T-cell (primary cell): ENCODE data around the gene ITIH2. TPM values are rescaled to one million over a fixed set of nuclear protein-coding genes. Genes with fewer than 3 reads are reported as not detected.
"Not testable (repeated sequence)": the region's sequence is repeated elsewhere in the genome, so short reads cannot be mapped to it uniquely, and the experiment has no call there.

Source experiments
- ATAC-seq, 4 experiments: fragments of 200-7000 bp in 3 of 4; fragments of 150-1000 bp in 1 of 4; cut with Tn5 transposase; replicated peaks in 1 of 4; 1 replicate in 3 of 4; 2 replicates in 1 of 4; pipeline ENCODE4 v1.10.0; 2021; ENCODE audit warnings: moderate library complexity in 3 of 4, mild to moderate bottlenecking in 2 of 4, moderate number of reproducible peaks in 1 of 4
- CTCF ChIA-PET, 2 donors: fragments of 300-600 bp; sonication (Branson Sonifier 250); formaldehyde crosslinking; loops; one replicate each; lab custom pipeline; 2022; ENCODE audit warnings: antibody characterized with exemption in 2 of 2; lab: Charles Lee
- POLR2A ChIA-PET, 2 donors: fragments of 300-600 bp; sonication (Branson Sonifier 250); formaldehyde crosslinking; loops; one replicate each; lab custom pipeline; 2022; ENCODE audit warnings: antibody characterized with exemption in 2 of 2; lab: Charles Lee
- DNase-seq, 35 experiments: peaks; one replicate each; pipeline versions ENCODE4 v3.0.0 to v3.0.0-alpha.2; 2013 to 2023
- H3K27ac ChIP-seq: one replicate; pipeline ENCODE4 v1.5.1; 2013; ENCODE audit warnings: low read length
- H3K27me3 ChIP-seq, 2 experiments: replicated peaks in 1 of 2; 1 replicate in 1 of 2; 2 replicates in 1 of 2; pipeline versions ENCODE4 v1.6.1 to v1.7.0; 2013; ENCODE audit warnings: low read length in 1 of 2, mixed read lengths in 1 of 2; ENCODE audit not compliant: control insufficient read depth in 2 of 2, insufficient read depth in 2 of 2; ENCODE audit errors: extremely low read depth in 1 of 2
- H3K36me3 ChIP-seq, 2 donors: 1 replicate in 1 of 2; 2 replicates in 1 of 2; pipeline versions ENCODE4 v1.6.1 to v1.7.0; 2013; ENCODE audit warnings: low read length in 1 of 2; ENCODE audit not compliant: control insufficient read depth in 2 of 2, insufficient read depth in 1 of 2; ENCODE audit errors: extremely low read depth in 1 of 2
- H3K4me1 ChIP-seq, 2 experiments: 1 replicate in 1 of 2; 2 replicates in 1 of 2; pipeline versions ENCODE4 v1.6.1 to v1.7.0; 2013; ENCODE audit warnings: low read length in 2 of 2, mixed read lengths in 1 of 2; ENCODE audit not compliant: insufficient read depth in 2 of 2, control insufficient read depth in 1 of 2; ENCODE audit errors: extremely low read depth in 1 of 2
- H3K4me3 ChIP-seq, 2 donors: 1 replicate in 1 of 2; 2 replicates in 1 of 2; pipeline versions ENCODE4 v1.5.1 to v1.7.0; 2013; ENCODE audit warnings: mild to moderate bottlenecking in 2 of 2, low read length in 1 of 2, moderate library complexity in 1 of 2; ENCODE audit not compliant: control insufficient read depth in 1 of 2; ENCODE audit errors: extremely low read depth in 1 of 2
- H3K9me3 ChIP-seq: 2 replicates; pipeline ENCODE4 v1.7.0; 2013
- H3K27ac Mint-ChIP-seq, 2 donors: one replicate each; pipeline ENCODE4 v1.8.0; 2020 to 2021; ENCODE audit warnings: mild to moderate bottlenecking in 2 of 2, mixed read lengths in 2 of 2
- H3K27me3 Mint-ChIP-seq, 2 donors: one replicate each; pipeline ENCODE4 v1.8.0; 2021 to 2022; ENCODE audit warnings: mixed read lengths in 2 of 2
- H3K36me3 Mint-ChIP-seq: one replicate; pipeline ENCODE4 v1.8.0; 2021; ENCODE audit warnings: mixed read lengths
- H3K4me1 Mint-ChIP-seq, 3 donors: one replicate each; pipeline ENCODE4 v1.8.0; 2020 to 2022; ENCODE audit warnings: mixed read lengths in 3 of 3, mild to moderate bottlenecking in 1 of 3
- H3K4me3 Mint-ChIP-seq, 3 donors: one replicate each; pipeline ENCODE4 v1.8.0; 2020 to 2022; ENCODE audit warnings: mild to moderate bottlenecking in 3 of 3, mixed read lengths in 3 of 3, moderate library complexity in 3 of 3
- H3K9me3 Mint-ChIP-seq, 3 donors: one replicate each; pipeline ENCODE4 v1.8.0; 2020 to 2022; ENCODE audit warnings: mixed read lengths in 3 of 3
- WGBS: methylation state at CpG from one replicate; pipeline ENCODE4 v1.1.5; 2013; ENCODE audit warnings: missing lambda C conversion rate; ENCODE audit not compliant: insufficient coverage; 5-methylcytosine and 5-hydroxymethylcytosine counted together
- total RNA-seq, 35 experiments: library from RNA in 6 of 35; stranded (reverse) in 6 of 35; fragments of 120-200 nt in 1 of 35; gene quantifications; one replicate each; pipeline versions ENCODE4 v1.2.1 to v1.2.4 and lab custom pipeline; 2013 to 2026

Gene ITIH2
- total RNA-seq = 1 to 10 TPM in 2 of 5 donors, under 1 TPM in 1, not detected in 2; 0.72 to 2.1 (median 1.5) TPM
- not detected for total RNA-seq (2013)
- 0 to 0.12 (median 0) reads per million in 29 experiments for total RNA-seq (lab: John Stamatoyannopoulos, UW)

- Mint-ChIP-seq H3K36me3 (no peaks in the 10 kb centered on the region), H3K4me1 (no peaks in the 10 kb centered on the region), H3K27ac (no peak within 1 kb of the TSS), H3K4me3 (no peak within 1 kb of the TSS), H3K27me3 (peaks cover 38 to 47% of the 10 kb centered on the region in 2 donors), H3K9me3 (no peaks in the 10 kb centered on the region)
- ATAC-seq (no peak), DNase-seq (no peak)
- Histone ChIP-seq H3K9me3 (no peaks in the 10 kb centered on the region), H3K36me3 (no peaks in the 10 kb centered on the region), H3K27ac (no peak within 1 kb of the TSS), H3K4me3 (no peak within 1 kb of the TSS), H3K4me1 (no peaks in the 10 kb centered on the region), H3K27me3 (peaks cover 0 to 27% of the 10 kb centered on the region in 2 experiments)
- WGBS = no CpG with 5 or more reads among the region's 4 CpGs
- ChIA-PET POLR2A (no interaction called here), CTCF (interaction anchor here in 1 of 2 donors (0.6 to 1.8 kb wide), 2 partner anchors 10 to 178 kb away, joined by 3 to 4 read pairs; no protein-coding TSS in a partner anchor)
Observed at GRCh38 chr10:7703140-7703539, at the start of gene ITIH2. Gene ITIH2, plus strand, starts transcription at chr10:7703316. Its CDS starts 119 bp downstream, at chr10:7703435.

- POLR2A ChIA-PET, H3K4me1 Mint-ChIP-seq: not testable (repeated sequence)
Observed at GRCh38 chr10:7657079-7657478, 46.0 kb upstream of the ITIH2 start.

GRCh38 chr10:7657552-7657951, 45.6 kb upstream of the ITIH2 start:
- Mint-ChIP-seq H3K27ac (no peak overlapping the region), H3K9me3 (no peaks in the 10 kb centered on the region), H3K4me3 (no peak overlapping the region), H3K4me1 (no peaks in the 10 kb centered on the region), H3K36me3 (no peaks in the 10 kb centered on the region), H3K27me3 (peaks cover 34 to 43% of the 10 kb centered on the region in 2 donors)
- Histone ChIP-seq H3K36me3 (no peaks in the 10 kb centered on the region), H3K27me3 (peaks cover 0 to 26% of the 10 kb centered on the region in 2 experiments), H3K4me3 (no peak overlapping the region), H3K27ac (no peak overlapping the region), H3K9me3 (no peaks in the 10 kb centered on the region), H3K4me1 (no peaks in the 10 kb centered on the region)
- DNase-seq (no peak), ATAC-seq (no peak)
- WGBS = no CpG with 5 or more reads among the region's 2 CpGs
- ChIA-PET POLR2A (interaction anchor here (0.5 to 0.6 kb wide), 2 partner anchors 97 to 247 kb away, joined by 5 to 7 read pairs; partner anchors contain the start of gene SFMBT2 (in 1 of the 2)), CTCF (no interaction called here)

More at GRCh38 chr10:7657079-7657478, 46.0 kb upstream of the ITIH2 start:
- H3K4me1 ChIP-seq, ATAC-seq, H3K27ac Mint-ChIP-seq, H3K4me3 Mint-ChIP-seq, DNase-seq, H3K36me3 Mint-ChIP-seq, CTCF ChIA-PET, H3K4me3 ChIP-seq, H3K9me3 ChIP-seq, H3K9me3 Mint-ChIP-seq, H3K27ac ChIP-seq, H3K36me3 ChIP-seq: not testable (repeated sequence)
- H3K27me3 Mint-ChIP-seq = peaks cover 32 to 41% of the 10 kb centered on the region in 2 donors
- 86% methylated on average over 8 of the region's 11 CpGs for WGBS
- peaks cover 0 to 21% of the 10 kb centered on the region in 2 experiments for H3K27me3 ChIP-seq

- no peak overlapping the region for H3K27ac ChIP-seq
- peaks cover 0 to 33% of the 10 kb centered on the region in 2 experiments for H3K27me3 ChIP-seq
- no peaks in the 10 kb centered on the region for H3K36me3 ChIP-seq
- Mint-ChIP-seq H3K27ac (no peak overlapping the region), H3K9me3 (no peaks in the 10 kb centered on the region), H3K27me3 (peaks cover 39 to 54% of the 10 kb centered on the region in 2 donors), H3K4me3 (no peak overlapping the region), H3K36me3 (no peaks in the 10 kb centered on the region), H3K4me1 (no peaks in the 10 kb centered on the region)
- H3K9me3 ChIP-seq = no peaks in the 10 kb centered on the region
- ATAC-seq (no peak), DNase-seq (no peak)
- H3K4me1 ChIP-seq = no peaks in the 10 kb centered on the region
- ChIA-PET CTCF (no interaction called here), POLR2A (no interaction called here)
- 71% methylated on average over 1 of the region's 4 CpGs for WGBS
- no peak overlapping the region for H3K4me3 ChIP-seq
Observed at GRCh38 chr10:7659560-7659959, 43.6 kb upstream of the ITIH2 start.

- CTCF ChIA-PET = interaction anchor here (1.0 to 1.1 kb wide), 2 partner anchors 26 kb away, joined by 3 read pairs; no protein-coding TSS in a partner anchor
- ATAC-seq (no peak), DNase-seq (no peak)
- H3K4me3 ChIP-seq = no peak overlapping the region
- peaks cover 9 to 12% (median 9%) of the 10 kb centered on the region in 3 donors for H3K4me1 Mint-ChIP-seq
- H3K4me1 ChIP-seq = peaks cover 5 to 11% of the 10 kb centered on the region in 2 experiments
- no peaks in the 10 kb centered on the region for H3K36me3 ChIP-seq
- H3K4me3 Mint-ChIP-seq = no peak overlapping the region
- no peaks in the 10 kb centered on the region for H3K36me3 Mint-ChIP-seq
- H3K27ac Mint-ChIP-seq = no peak overlapping the region
- H3K27me3 Mint-ChIP-seq = peaks cover 53 to 71% of the 10 kb centered on the region in 2 donors
- no peak overlapping the region for H3K27ac ChIP-seq
- no peaks in the 10 kb centered on the region for H3K9me3 ChIP-seq
- no peaks in the 10 kb centered on the region for H3K9me3 Mint-ChIP-seq
- POLR2A ChIA-PET = no interaction called here
- WGBS = 100% methylated on average over 2 of the region's 5 CpGs
- H3K27me3 ChIP-seq = peaks cover 7 to 44% of the 10 kb centered on the region in 2 experiments
Observed at GRCh38 chr10:7662522-7662921, 40.6 kb upstream of the ITIH2 start.

- ATAC-seq (no peak), DNase-seq (no peak)
- Mint-ChIP-seq H3K9me3 (no peaks in the 10 kb centered on the region), H3K4me3 (peak overlapping the region in 1 of 3 donors; percentile 78), H3K36me3 (no peaks in the 10 kb centered on the region), H3K4me1 (peaks cover 13 to 18% (median 18%) of the 10 kb centered on the region in 3 donors), H3K27ac (no peak overlapping the region), H3K27me3 (peaks cover 52 to 74% of the 10 kb centered on the region in 2 donors)
- POLR2A ChIA-PET = no interaction called here
- H3K27ac ChIP-seq = no peak overlapping the region
- H3K9me3 ChIP-seq = no peaks in the 10 kb centered on the region
- no peaks in the 10 kb centered on the region for H3K36me3 ChIP-seq
- H3K27me3 ChIP-seq = peaks cover 9 to 45% of the 10 kb centered on the region in 2 experiments
- no CpG with 5 or more reads among the region's 2 CpGs for WGBS
- peaks cover 5 to 16% of the 10 kb centered on the region in 2 experiments for H3K4me1 ChIP-seq
- no peak overlapping the region for H3K4me3 ChIP-seq
- CTCF ChIA-PET = no interaction called here
Observed at GRCh38 chr10:7664707-7665106, 38.4 kb upstream of the ITIH2 start.
